Naive thymus-derived CD4-positive, alpha-beta T cell (primary cell): Measurements from ENCODE around the gene WNT5A. TPM values are rescaled to one million over a fixed set of nuclear protein-coding genes. Genes with fewer than 3 reads are reported as not detected.
A peak's percentile ranks its signal among the peaks of the same experiment; 100 is the strongest.
"Not testable (repeated sequence)": the region's sequence is repeated elsewhere in the genome, so short reads cannot be mapped to it uniquely, and the experiment has no call there.

Source experiments
- ATAC-seq: fragments of 150-1000 bp; cut with Tn5 transposase; 2 replicates; pipeline ENCODE4 v1.10.0; 2021; ENCODE audit warnings: mild to moderate bottlenecking, moderate library complexity
- CTCF ChIA-PET: fragments of 350-600 bp; sonication (Branson Sonifier 250); formaldehyde crosslinking; loops from one replicate; lab custom pipeline; 2021; ENCODE audit warnings: antibody characterized with exemption; lab: Charles Lee
- POLR2A ChIA-PET: fragments of 350-600 bp; sonication (Branson Sonifier 250); formaldehyde crosslinking; loops from one replicate; lab custom pipeline; 2021; ENCODE audit warnings: antibody characterized with exemption, inconsistent platforms; lab: Charles Lee
- DNase-seq, 9 donors: peaks; one replicate each; pipeline versions ENCODE4 v3.0.0 to v3.0.0-alpha.2; 2020 to 2022; ENCODE audit warnings: mixed read lengths in 1 of 9
- H3K27ac ChIP-seq: one replicate; pipeline ENCODE4 v1.7.0; 2013; ENCODE audit warnings: mild to moderate bottlenecking, low read depth, low read length, moderate library complexity
- H3K27me3 ChIP-seq, 2 donors: one replicate each; pipeline ENCODE4 v1.7.0; 2013; ENCODE audit warnings: low read length in 2 of 2, mild to moderate bottlenecking in 2 of 2, moderate library complexity in 2 of 2; ENCODE audit not compliant: control insufficient read depth in 2 of 2, insufficient read depth in 2 of 2
- H3K36me3 ChIP-seq, 3 experiments: 1 replicate in 2 of 3; 2 replicates in 1 of 3; pipeline ENCODE4 v1.7.0; 2013; ENCODE audit warnings: low read length in 3 of 3, mild to moderate bottlenecking in 3 of 3, moderate library complexity in 1 of 3; ENCODE audit not compliant: insufficient read depth in 3 of 3, control insufficient read depth in 2 of 3
- H3K4me1 ChIP-seq, 2 donors: one replicate each; pipeline ENCODE4 v1.7.0; 2013; ENCODE audit warnings: low read length in 2 of 2, mild to moderate bottlenecking in 2 of 2, moderate library complexity in 1 of 2; ENCODE audit not compliant: control insufficient read depth in 2 of 2, insufficient read depth in 2 of 2
- H3K4me3 ChIP-seq: 2 replicates; pipeline ENCODE4 v1.7.0; 2013; ENCODE audit warnings: mild to moderate bottlenecking, low read length
- H3K9me3 ChIP-seq, 3 experiments: 1 replicate in 2 of 3; 2 replicates in 1 of 3; pipeline ENCODE4 v1.7.0; 2013; ENCODE audit warnings: low read length in 3 of 3; ENCODE audit not compliant: control insufficient read depth in 2 of 3
- H3K27ac Mint-ChIP-seq, 9 donors: one replicate each; pipeline ENCODE4 v1.8.0; 2020 to 2022; ENCODE audit warnings: mixed read lengths in 9 of 9, mild to moderate bottlenecking in 8 of 9, moderate library complexity in 5 of 9, inconsistent platforms in 2 of 9
- H3K27me3 Mint-ChIP-seq, 5 donors: one replicate each; pipeline ENCODE4 v1.8.0; 2021 to 2022; ENCODE audit warnings: mixed read lengths in 5 of 5, mild to moderate bottlenecking in 1 of 5
- H3K36me3 Mint-ChIP-seq, 5 donors: one replicate each; pipeline ENCODE4 v1.8.0; 2020 to 2022; ENCODE audit warnings: mixed read lengths in 5 of 5, mild to moderate bottlenecking in 3 of 5, inconsistent platforms in 1 of 5
- H3K4me1 Mint-ChIP-seq, 7 donors: one replicate each; pipeline ENCODE4 v1.8.0; 2020 to 2022; ENCODE audit warnings: mixed read lengths in 7 of 7, mild to moderate bottlenecking in 3 of 7, inconsistent platforms in 1 of 7
- H3K4me3 Mint-ChIP-seq, 10 donors: one replicate each; pipeline ENCODE4 v1.8.0; 2020 to 2022; ENCODE audit warnings: mild to moderate bottlenecking in 10 of 10, mixed read lengths in 10 of 10, moderate library complexity in 6 of 10, inconsistent platforms in 2 of 10
- H3K9me3 Mint-ChIP-seq, 11 donors: one replicate each; pipeline ENCODE4 v1.8.0; 2020 to 2022; ENCODE audit warnings: mixed read lengths in 11 of 11, mild to moderate bottlenecking in 4 of 11, inconsistent platforms in 1 of 11, moderate library complexity in 1 of 11
- intact Hi-C, 2 donors: fragments of 100-400 bp; cut with micrococcal nuclease; formaldehyde crosslinking; loops; one replicate each; pipeline ENCODE4 v1.15.1; 2023
- polyA plus RNA-seq, 2 donors: library from polyadenylated mRNA; unstranded; fragments of 300-500 nt; fragmentation: Illumina TruSeq; gene quantifications; one replicate each; pipeline ENCODE4 v1.2.3, GENCODE V29; 2021
- total RNA-seq, 6 experiments: library from RNA in 5 of 6; stranded (reverse) in 5 of 6; gene quantifications; 1 replicate in 5 of 6; 2 replicates in 1 of 6; pipeline ENCODE4 v1.2.3 and lab custom pipeline; 2021 to 2026

Gene WNT5A
- total and polyA plus RNA-seq, 7 experiments from 2014 or later: 0.36 TPM; not detected in 6

DNA sequence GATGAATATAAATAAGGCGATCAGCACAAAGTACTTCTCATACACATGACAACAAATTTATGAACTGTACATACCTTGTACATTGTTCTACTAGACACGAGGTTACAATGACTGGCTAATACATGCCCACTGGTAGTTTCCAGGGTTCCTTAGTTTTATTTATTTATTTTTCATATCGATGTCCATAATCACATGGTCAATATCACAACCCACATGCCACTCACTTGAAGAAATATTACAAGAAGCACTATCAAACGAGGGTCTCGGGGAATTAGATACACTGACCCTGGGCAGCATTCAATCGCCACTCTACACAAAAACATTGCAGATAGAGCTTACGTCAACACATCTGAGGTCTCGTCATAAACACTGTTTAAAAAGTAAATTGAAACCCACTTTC, 21.2 kb upstream of the WNT5A start:
- H3K4me1 Mint-ChIP-seq: no peaks in the 10 kb centered on the region
- no peak overlapping the region for H3K27ac Mint-ChIP-seq
- H3K4me3 Mint-ChIP-seq: no peak overlapping the region
- Histone ChIP-seq H3K36me3 (no peaks in the 10 kb centered on the region), H3K9me3 (no peaks in the 10 kb centered on the region), H3K27ac (no peak overlapping the region), H3K4me3 (no peak overlapping the region), H3K27me3 (no peaks in the 10 kb centered on the region), H3K4me1 (no peaks in the 10 kb centered on the region)
- no peak for DNase-seq
- POLR2A ChIA-PET: no interaction called here
- no peaks in the 10 kb centered on the region for H3K36me3 Mint-ChIP-seq
- no peak for ATAC-seq
- intact Hi-C loops: no loop called here
- H3K9me3 Mint-ChIP-seq: peaks cover 0 to 9% (median 0%) of the 10 kb centered on the region in 11 donors
- H3K27me3 Mint-ChIP-seq: peaks cover 0 to 3% (median 0%) of the 10 kb centered on the region in 5 donors
- CTCF ChIA-PET: no interaction called here

GRCh38 chr3:55507808-55508207, 20.7 kb upstream of the WNT5A start:
- Mint-ChIP-seq H3K4me3 (no peak overlapping the region), H3K27ac (no peak overlapping the region), H3K9me3 (peaks cover 0 to 9% (median 0%) of the 10 kb centered on the region in 11 donors), H3K27me3 (peaks cover 0 to 4% (median 0%) of the 10 kb centered on the region in 5 donors), H3K4me1 (no peaks in the 10 kb centered on the region), H3K36me3 (no peaks in the 10 kb centered on the region)
- Histone ChIP-seq H3K27me3 (no peaks in the 10 kb centered on the region), H3K36me3 (no peaks in the 10 kb centered on the region), H3K4me3 (no peak overlapping the region), H3K9me3 (no peaks in the 10 kb centered on the region), H3K4me1 (no peaks in the 10 kb centered on the region), H3K27ac (no peak overlapping the region)
- no peak for ATAC-seq
- DNase-seq: no peak
- ChIA-PET POLR2A (no interaction called here), CTCF (no interaction called here)
- intact Hi-C loops: no loop called here

- Mint-ChIP-seq H3K4me1 (no peaks in the 10 kb centered on the region), H3K4me3 (no peak overlapping the region), H3K9me3 (peaks cover 0 to 9% (median 0%) of the 10 kb centered on the region in 11 donors), H3K27me3 (peaks cover 0 to 4% (median 0%) of the 10 kb centered on the region in 5 donors), H3K36me3 (no peaks in the 10 kb centered on the region), H3K27ac (no peak overlapping the region)
- Histone ChIP-seq H3K9me3 (no peaks in the 10 kb centered on the region), H3K27me3 (no peaks in the 10 kb centered on the region), H3K4me3 (no peak overlapping the region), H3K27ac (no peak overlapping the region), H3K36me3 (no peaks in the 10 kb centered on the region), H3K4me1 (no peaks in the 10 kb centered on the region)
- intact Hi-C loops: no loop called here
- ATAC-seq: no peak
- ChIA-PET POLR2A (no interaction called here), CTCF (no interaction called here)
- no peak for DNase-seq
Measured at GRCh38 chr3:55505776-55506175, 18.7 kb upstream of the WNT5A start.

DNA sequence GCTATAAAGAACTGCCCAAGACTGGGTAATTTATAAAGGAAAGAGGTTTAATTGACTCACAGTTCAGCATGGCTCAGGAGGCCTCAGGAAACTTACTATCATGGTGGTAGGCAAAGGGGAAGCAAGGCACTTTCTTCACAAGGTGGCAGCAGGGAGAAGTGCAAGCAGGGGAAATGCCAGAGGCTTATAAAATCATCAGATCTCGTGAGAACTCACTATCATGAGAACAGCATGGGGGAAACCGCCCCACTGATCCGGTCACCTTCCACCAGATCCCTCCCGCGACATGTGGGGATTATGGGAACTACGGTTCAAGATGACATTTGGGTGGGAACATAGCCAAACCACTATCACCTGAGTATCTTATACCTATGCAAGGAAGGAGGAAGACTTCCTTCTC, 18.0 kb upstream of the WNT5A start:
- H3K36me3 ChIP-seq, H3K4me3 Mint-ChIP-seq, H3K9me3 ChIP-seq, H3K36me3 Mint-ChIP-seq, H3K4me1 ChIP-seq, H3K27me3 ChIP-seq, H3K27ac ChIP-seq, POLR2A ChIA-PET, H3K27me3 Mint-ChIP-seq, ATAC-seq, CTCF ChIA-PET, H3K4me3 ChIP-seq, intact Hi-C loops, H3K4me1 Mint-ChIP-seq, H3K9me3 Mint-ChIP-seq, DNase-seq: not testable (repeated sequence)
- peak overlapping the region in 1 of 9 donors; percentile 76 for H3K27ac Mint-ChIP-seq

DNA sequence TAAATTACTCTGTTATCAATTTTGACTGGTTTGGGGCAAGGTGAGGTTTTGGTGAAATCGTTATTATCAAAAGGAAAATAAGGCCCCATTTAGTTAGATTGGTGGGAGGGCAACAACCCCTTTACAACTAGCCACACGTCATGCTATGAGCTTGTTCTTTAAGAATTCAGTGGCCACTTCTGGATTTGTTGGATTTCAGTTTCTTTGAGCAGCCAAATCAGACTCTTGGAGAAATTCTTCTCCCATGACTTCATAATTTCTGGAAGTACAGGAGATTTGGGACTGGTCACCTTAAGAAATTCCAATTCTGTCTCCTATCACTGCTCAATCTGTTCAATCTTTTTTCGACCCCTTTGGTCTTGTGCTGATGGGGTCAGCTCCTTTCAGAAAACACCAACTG, 14.8 kb upstream of the WNT5A start:
- Histone ChIP-seq H3K36me3 (no peaks in the 10 kb centered on the region), H3K9me3 (no peaks in the 10 kb centered on the region), H3K27ac (no peak overlapping the region), H3K4me3 (no peak overlapping the region), H3K27me3 (no peaks in the 10 kb centered on the region), H3K4me1 (no peaks in the 10 kb centered on the region)
- Mint-ChIP-seq H3K27ac (no peak overlapping the region), H3K27me3 (peaks cover 0 to 4% (median 0%) of the 10 kb centered on the region in 5 donors), H3K4me1 (no peaks in the 10 kb centered on the region), H3K9me3 (peaks cover 0 to 6% (median 0%) of the 10 kb centered on the region in 11 donors), H3K4me3 (no peak overlapping the region), H3K36me3 (no peaks in the 10 kb centered on the region)
- POLR2A ChIA-PET: no interaction called here
- ATAC-seq (no peak), DNase-seq (no peak)
- CTCF ChIA-PET: no interaction called here
- intact Hi-C loops: no loop called here

GRCh38 chr3:55500555-55501330, 13.6 kb upstream of the WNT5A start:
- no peak for ATAC-seq
- intact Hi-C loops: no loop called here
- Mint-ChIP-seq H3K9me3 (peaks cover 0 to 3% (median 0%) of the 10 kb centered on the region in 11 donors), H3K4me1 (no peaks in the 10 kb centered on the region), H3K27ac (no peak overlapping the region), H3K27me3 (peaks cover 0 to 4% (median 0%) of the 10 kb centered on the region in 5 donors), H3K36me3 (no peaks in the 10 kb centered on the region), H3K4me3 (no peak overlapping the region)
- no peak overlapping the region for H3K4me3 ChIP-seq
- CTCF ChIA-PET: interaction anchor here (0.6 kb wide), 1 partner anchor 330 kb away, joined by 5 read pairs; no protein-coding TSS in a partner anchor
- H3K9me3 ChIP-seq: no peaks in the 10 kb centered on the region
- H3K27ac ChIP-seq: no peak overlapping the region
- POLR2A ChIA-PET: no interaction called here
- no peaks in the 10 kb centered on the region for H3K27me3 ChIP-seq
- H3K36me3 ChIP-seq: no peaks in the 10 kb centered on the region
- DNase-seq: no peak
- H3K4me1 ChIP-seq: no peaks in the 10 kb centered on the region

DNA sequence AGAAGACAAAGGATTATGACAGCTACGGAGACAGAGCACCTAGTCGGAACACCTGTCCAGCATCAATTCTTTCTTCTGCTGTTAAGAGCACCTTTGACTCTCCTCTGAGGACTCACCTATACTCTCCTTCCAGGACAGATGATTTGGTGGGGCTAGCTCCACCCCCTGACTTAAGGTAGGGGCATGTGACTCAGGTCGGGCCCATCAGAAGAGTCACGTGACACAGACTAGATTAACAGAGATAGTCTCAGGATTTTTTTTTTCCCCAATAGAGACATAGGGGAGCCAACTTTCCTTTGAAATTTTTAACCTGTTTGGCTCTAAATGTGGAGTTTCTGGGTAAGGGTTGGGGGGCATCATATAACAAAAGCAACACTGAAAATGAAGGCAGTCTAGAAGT, 11.4 kb upstream of the WNT5A start:
- no peaks in the 10 kb centered on the region for H3K36me3 ChIP-seq
- Mint-ChIP-seq H3K4me3 (no peak overlapping the region), H3K27me3 (peaks cover 0 to 6% (median 2%) of the 10 kb centered on the region in 5 donors), H3K36me3 (no peaks in the 10 kb centered on the region), H3K4me1 (no peaks in the 10 kb centered on the region), H3K27ac (no peak overlapping the region), H3K9me3 (peaks cover 0 to 4% (median 0%) of the 10 kb centered on the region in 11 donors)
- ChIA-PET POLR2A (no interaction called here), CTCF (no interaction called here)
- H3K27ac ChIP-seq: no peak overlapping the region
- no peaks in the 10 kb centered on the region for H3K27me3 ChIP-seq
- no peaks in the 10 kb centered on the region for H3K9me3 ChIP-seq
- H3K4me3 ChIP-seq: no peak overlapping the region
- no peaks in the 10 kb centered on the region for H3K4me1 ChIP-seq
- DNase-seq (no peak), ATAC-seq (no peak)
- intact Hi-C loops: no loop called here
